GM12878 (cell line): ENCODE results near the gene PIGL. TPM values are rescaled to one million over a fixed set of nuclear protein-coding genes. Genes with fewer than 3 reads are reported as not detected.

ENCODE experiments used
- CHD2 ChIP-seq: IDR thresholded peaks from 2 replicates; pipeline ENCODE4 v1.6.1; 2011; ENCODE audit warnings: low read depth, low read length, improper control_type of control experiment, borderline replicate concordance
- IKZF1 ChIP-seq: fragments of 450-650 bp; conservative IDR thresholded peaks from 2 replicates; pipeline ENCODE4 v1.6.1; 2017; ENCODE audit warnings: antibody characterized with exemption, mild to moderate bottlenecking
- SREBF2 ChIP-seq: IDR thresholded peaks from 2 replicates; pipeline ENCODE4 v1.6.1; 2012; ENCODE audit warnings: mild to moderate bottlenecking, low read length
- SRF ChIP-seq, 2 experiments: IDR thresholded peaks; 2 replicates each; pipeline ENCODE4 v1.6.1; 2011; ENCODE audit warnings: low read depth in 2 of 2, low read length in 2 of 2, mild to moderate bottlenecking in 1 of 2, moderate library complexity in 1 of 2
- polyA plus RNA-seq, 11 experiments: library from polyadenylated mRNA; depleted of rRNA in 4 of 11; unstranded in 6 of 11; stranded (reverse) in 5 of 11; fragments of >200 nt; fragmentation: Nextera tagmentation in 4 of 11; fragmentation: Illumina TruSeq in 1 of 11; extraction: Ambion mirVana in 4 of 11; extraction: Trizol in 1 of 11; gene quantifications; 1 replicate in 1 of 11; 2 replicates in 10 of 11; pipeline versions ENCODE4 v1.2.1 to v1.2.3, GENCODE V29; 2011 to 2016; ENCODE audit warnings: inconsistent platforms in 2 of 11, missing spikeins in 2 of 11, low read depth in 1 of 11
- total RNA-seq, 4 experiments: library from RNA; depleted of rRNA in 3 of 4; stranded (reverse); fragments of >200 nt in 3 of 4; fragmentation: Illumina TruSeq in 1 of 4; extraction: Trizol in 1 of 4; gene quantifications; 2 replicates each; pipeline versions ENCODE4 v1.2.1 to v1.2.3, GENCODE V29; 2013 to 2021
- TF ChIP-seq, protein P1 (sequence below): IDR thresholded peaks from 2 replicates; pipeline ENCODE4 v1.6.1; 2012; ENCODE audit warnings: low read length, inconsistent platforms
- TF ChIP-seq, protein P2 (sequence below): fragments of 450-650 bp; IDR thresholded peaks from 2 replicates; pipeline ENCODE4 v1.6.1; 2017; ENCODE audit warnings: mild to moderate bottlenecking, moderate library complexity
- TF ChIP-seq, protein P3 (sequence below): IDR thresholded peaks from 2 replicates; pipeline ENCODE4 v1.6.1; 2012; ENCODE audit warnings: mild to moderate bottlenecking, low read depth, low read length
- TF ChIP-seq, protein P4 (sequence below): IDR thresholded peaks from 2 replicates; pipeline ENCODE4 v1.6.1; 2012; ENCODE audit warnings: improper control_type of control experiment, low read depth, low read length; ENCODE audit not compliant: insufficient replicate concordance

PIGL gene
- total and polyA plus RNA-seq, 10 of the 15 experiments (the other 5 are each of a cell fraction or from before 2014, with no cell fraction given), result 25.9 to 52.5 (median 30.2) TPM

DNA sequence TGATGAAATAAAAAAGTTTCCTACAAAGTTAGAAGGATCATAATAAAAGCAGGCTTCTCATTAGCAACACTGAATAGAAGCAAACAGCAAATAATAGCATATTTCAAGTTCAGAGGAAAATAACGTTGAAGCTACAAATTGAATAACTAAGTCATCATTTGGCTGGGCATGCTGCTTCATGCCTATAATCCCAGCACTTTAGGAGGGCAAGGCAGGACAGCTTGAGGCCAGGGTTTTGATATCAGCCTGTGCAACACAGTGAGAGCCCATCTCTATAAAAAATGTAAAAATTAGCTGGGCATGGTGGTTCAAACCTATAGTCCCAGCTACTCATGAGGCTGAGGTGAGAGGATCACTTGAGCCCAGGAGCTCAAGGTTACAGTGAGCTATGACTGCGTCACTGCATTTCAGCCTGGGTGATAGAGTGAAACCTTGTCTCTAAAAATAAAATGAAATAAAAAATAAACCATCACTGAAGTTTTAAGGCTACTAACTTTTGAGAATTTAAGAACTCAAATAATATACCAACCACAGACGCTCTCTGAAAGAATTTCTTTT lies 27.1 kb upstream of the PIGL start (continued):
- TF ChIP-seq, protein P1, sequence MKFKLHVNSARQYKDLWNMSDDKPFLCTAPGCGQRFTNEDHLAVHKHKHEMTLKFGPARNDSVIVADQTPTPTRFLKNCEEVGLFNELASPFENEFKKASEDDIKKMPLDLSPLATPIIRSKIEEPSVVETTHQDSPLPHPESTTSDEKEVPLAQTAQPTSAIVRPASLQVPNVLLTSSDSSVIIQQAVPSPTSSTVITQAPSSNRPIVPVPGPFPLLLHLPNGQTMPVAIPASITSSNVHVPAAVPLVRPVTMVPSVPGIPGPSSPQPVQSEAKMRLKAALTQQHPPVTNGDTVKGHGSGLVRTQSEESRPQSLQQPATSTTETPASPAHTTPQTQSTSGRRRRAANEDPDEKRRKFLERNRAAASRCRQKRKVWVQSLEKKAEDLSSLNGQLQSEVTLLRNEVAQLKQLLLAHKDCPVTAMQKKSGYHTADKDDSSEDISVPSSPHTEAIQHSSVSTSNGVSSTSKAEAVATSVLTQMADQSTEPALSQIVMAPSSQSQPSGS, result no peak
- TF ChIP-seq CHD2 (no peak), IKZF1 (no peak), SREBF2 (no peak), SRF (IDR thresholded peaks at IDR 0.05; ENCODE audit: low read depth in 2 of 2, low read length in 2 of 2) (no peak)
- TF ChIP-seq, protein P2, sequence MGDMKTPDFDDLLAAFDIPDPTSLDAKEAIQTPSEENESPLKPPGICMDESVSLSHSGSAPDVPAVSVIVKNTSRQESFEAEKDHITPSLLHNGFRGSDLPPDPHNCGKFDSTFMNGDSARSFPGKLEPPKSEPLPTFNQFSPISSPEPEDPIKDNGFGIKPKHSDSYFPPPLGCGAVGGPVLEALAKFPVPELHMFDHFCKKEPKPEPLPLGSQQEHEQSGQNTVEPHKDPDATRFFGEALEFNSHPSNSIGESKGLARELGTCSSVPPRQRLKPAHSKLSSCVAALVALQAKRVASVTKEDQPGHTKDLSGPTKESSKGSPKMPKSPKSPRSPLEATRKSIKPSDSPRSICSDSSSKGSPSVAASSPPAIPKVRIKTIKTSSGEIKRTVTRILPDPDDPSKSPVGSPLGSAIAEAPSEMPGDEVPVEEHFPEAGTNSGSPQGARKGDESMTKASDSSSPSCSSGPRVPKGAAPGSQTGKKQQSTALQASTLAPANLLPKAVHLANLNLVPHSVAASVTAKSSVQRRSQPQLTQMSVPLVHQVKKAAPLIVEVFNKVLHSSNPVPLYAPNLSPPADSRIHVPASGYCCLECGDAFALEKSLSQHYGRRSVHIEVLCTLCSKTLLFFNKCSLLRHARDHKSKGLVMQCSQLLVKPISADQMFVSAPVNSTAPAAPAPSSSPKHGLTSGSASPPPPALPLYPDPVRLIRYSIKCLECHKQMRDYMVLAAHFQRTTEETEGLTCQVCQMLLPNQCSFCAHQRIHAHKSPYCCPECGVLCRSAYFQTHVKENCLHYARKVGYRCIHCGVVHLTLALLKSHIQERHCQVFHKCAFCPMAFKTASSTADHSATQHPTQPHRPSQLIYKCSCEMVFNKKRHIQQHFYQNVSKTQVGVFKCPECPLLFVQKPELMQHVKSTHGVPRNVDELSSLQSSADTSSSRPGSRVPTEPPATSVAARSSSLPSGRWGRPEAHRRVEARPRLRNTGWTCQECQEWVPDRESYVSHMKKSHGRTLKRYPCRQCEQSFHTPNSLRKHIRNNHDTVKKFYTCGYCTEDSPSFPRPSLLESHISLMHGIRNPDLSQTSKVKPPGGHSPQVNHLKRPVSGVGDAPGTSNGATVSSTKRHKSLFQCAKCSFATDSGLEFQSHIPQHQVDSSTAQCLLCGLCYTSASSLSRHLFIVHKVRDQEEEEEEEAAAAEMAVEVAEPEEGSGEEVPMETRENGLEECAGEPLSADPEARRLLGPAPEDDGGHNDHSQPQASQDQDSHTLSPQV, result no peak
- TF ChIP-seq, protein P3, sequence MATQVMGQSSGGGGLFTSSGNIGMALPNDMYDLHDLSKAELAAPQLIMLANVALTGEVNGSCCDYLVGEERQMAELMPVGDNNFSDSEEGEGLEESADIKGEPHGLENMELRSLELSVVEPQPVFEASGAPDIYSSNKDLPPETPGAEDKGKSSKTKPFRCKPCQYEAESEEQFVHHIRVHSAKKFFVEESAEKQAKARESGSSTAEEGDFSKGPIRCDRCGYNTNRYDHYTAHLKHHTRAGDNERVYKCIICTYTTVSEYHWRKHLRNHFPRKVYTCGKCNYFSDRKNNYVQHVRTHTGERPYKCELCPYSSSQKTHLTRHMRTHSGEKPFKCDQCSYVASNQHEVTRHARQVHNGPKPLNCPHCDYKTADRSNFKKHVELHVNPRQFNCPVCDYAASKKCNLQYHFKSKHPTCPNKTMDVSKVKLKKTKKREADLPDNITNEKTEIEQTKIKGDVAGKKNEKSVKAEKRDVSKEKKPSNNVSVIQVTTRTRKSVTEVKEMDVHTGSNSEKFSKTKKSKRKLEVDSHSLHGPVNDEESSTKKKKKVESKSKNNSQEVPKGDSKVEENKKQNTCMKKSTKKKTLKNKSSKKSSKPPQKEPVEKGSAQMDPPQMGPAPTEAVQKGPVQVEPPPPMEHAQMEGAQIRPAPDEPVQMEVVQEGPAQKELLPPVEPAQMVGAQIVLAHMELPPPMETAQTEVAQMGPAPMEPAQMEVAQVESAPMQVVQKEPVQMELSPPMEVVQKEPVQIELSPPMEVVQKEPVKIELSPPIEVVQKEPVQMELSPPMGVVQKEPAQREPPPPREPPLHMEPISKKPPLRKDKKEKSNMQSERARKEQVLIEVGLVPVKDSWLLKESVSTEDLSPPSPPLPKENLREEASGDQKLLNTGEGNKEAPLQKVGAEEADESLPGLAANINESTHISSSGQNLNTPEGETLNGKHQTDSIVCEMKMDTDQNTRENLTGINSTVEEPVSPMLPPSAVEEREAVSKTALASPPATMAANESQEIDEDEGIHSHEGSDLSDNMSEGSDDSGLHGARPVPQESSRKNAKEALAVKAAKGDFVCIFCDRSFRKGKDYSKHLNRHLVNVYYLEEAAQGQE, result no peak
- TF ChIP-seq, protein P4, sequence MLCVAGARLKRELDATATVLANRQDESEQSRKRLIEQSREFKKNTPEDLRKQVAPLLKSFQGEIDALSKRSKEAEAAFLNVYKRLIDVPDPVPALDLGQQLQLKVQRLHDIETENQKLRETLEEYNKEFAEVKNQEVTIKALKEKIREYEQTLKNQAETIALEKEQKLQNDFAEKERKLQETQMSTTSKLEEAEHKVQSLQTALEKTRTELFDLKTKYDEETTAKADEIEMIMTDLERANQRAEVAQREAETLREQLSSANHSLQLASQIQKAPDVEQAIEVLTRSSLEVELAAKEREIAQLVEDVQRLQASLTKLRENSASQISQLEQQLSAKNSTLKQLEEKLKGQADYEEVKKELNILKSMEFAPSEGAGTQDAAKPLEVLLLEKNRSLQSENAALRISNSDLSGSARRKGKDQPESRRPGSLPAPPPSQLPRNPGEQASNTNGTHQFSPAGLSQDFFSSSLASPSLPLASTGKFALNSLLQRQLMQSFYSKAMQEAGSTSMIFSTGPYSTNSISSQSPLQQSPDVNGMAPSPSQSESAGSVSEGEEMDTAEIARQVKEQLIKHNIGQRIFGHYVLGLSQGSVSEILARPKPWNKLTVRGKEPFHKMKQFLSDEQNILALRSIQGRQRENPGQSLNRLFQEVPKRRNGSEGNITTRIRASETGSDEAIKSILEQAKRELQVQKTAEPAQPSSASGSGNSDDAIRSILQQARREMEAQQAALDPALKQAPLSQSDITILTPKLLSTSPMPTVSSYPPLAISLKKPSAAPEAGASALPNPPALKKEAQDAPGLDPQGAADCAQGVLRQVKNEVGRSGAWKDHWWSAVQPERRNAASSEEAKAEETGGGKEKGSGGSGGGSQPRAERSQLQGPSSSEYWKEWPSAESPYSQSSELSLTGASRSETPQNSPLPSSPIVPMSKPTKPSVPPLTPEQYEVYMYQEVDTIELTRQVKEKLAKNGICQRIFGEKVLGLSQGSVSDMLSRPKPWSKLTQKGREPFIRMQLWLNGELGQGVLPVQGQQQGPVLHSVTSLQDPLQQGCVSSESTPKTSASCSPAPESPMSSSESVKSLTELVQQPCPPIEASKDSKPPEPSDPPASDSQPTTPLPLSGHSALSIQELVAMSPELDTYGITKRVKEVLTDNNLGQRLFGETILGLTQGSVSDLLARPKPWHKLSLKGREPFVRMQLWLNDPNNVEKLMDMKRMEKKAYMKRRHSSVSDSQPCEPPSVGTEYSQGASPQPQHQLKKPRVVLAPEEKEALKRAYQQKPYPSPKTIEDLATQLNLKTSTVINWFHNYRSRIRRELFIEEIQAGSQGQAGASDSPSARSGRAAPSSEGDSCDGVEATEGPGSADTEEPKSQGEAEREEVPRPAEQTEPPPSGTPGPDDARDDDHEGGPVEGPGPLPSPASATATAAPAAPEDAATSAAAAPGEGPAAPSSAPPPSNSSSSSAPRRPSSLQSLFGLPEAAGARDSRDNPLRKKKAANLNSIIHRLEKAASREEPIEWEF, result no peak
